Activated CD8-positive, alpha-beta T cell treated with anti-CD3 and anti-CD28 coated beads, Interleukin-2, amount 10 ng/mL, durations not matched to agents 7 days and 5 days (primary cell): Measurements from ENCODE around the gene DNLZ. TPM values are rescaled to one million over a fixed set of nuclear protein-coding genes. Genes with fewer than 3 reads are reported as not detected.

ENCODE experiments used
- ATAC-seq: fragments of 150-1000 bp; cut with Tn5 transposase; one replicate; pipeline ENCODE4 v1.10.0; 2021; ENCODE audit warnings: moderate library complexity
- CTCF ChIA-PET: fragments of 350-600 bp; sonication (Branson Sonifier 250); formaldehyde crosslinking; loops from one replicate; lab custom pipeline; 2021; ENCODE audit warnings: antibody characterized with exemption; lab: Charles Lee
- POLR2A ChIA-PET: fragments of 350-600 bp; sonication (Branson Sonifier 250); formaldehyde crosslinking; loops from one replicate; lab custom pipeline; 2021; ENCODE audit warnings: antibody characterized with exemption; lab: Charles Lee
- DNase-seq: peaks from one replicate; pipeline ENCODE4 v3.0.0-alpha.2; 2020
- H3K27ac Mint-ChIP-seq: one replicate; pipeline ENCODE4 v1.8.0; 2021; ENCODE audit warnings: mild to moderate bottlenecking, mixed read lengths
- H3K27me3 Mint-ChIP-seq: one replicate; pipeline ENCODE4 v1.8.0; 2021; ENCODE audit warnings: low read depth, mixed read lengths
- H3K36me3 Mint-ChIP-seq: one replicate; pipeline ENCODE4 v1.8.0; 2021; ENCODE audit warnings: low read depth, mixed read lengths
- H3K4me1 Mint-ChIP-seq: one replicate; pipeline ENCODE4 v1.8.0; 2021; ENCODE audit warnings: low read depth, mixed read lengths
- H3K4me3 Mint-ChIP-seq: one replicate; pipeline ENCODE4 v1.8.0; 2021; ENCODE audit warnings: mild to moderate bottlenecking, mixed read lengths
- H3K9me3 Mint-ChIP-seq: one replicate; pipeline ENCODE4 v1.8.0; 2022; ENCODE audit warnings: mixed read lengths; ENCODE audit not compliant: insufficient read depth
- total RNA-seq, 2 experiments: library from RNA; stranded (reverse); gene quantifications; one replicate each; pipeline ENCODE4 v1.2.3, GENCODE V29; 2021

DNLZ gene
- total RNA-seq, 2 experiments from 2014 or later, result 20.4 to 21.6 TPM

- CTCF ChIA-PET, result interaction anchor here (1.0 kb wide), 1 partner anchor 61 kb away, joined by 3 read pairs; no protein-coding TSS in a partner anchor
These were observed 24.2 kb downstream of the DNLZ start for GRCh38 chr9:136339173-136339957.

GRCh38 chr9:136338511-136338910 lies 25.0 kb downstream of the DNLZ start:
- CTCF ChIA-PET, result no interaction called here
- H3K36me3 Mint-ChIP-seq, result no peaks in the 10 kb centered on the region

More at GRCh38 chr9:136339173-136339957, 24.2 kb downstream of the DNLZ start:
- POLR2A ChIA-PET, result no interaction called here
- no peak overlapping the region for H3K4me3 Mint-ChIP-seq
- no peak for ATAC-seq
- DNase-seq, result peak; percentile 44
- no peaks in the 10 kb centered on the region for H3K27me3 Mint-ChIP-seq
- no peak overlapping the region for H3K27ac Mint-ChIP-seq
- no peaks in the 10 kb centered on the region for H3K9me3 Mint-ChIP-seq
- no peaks in the 10 kb centered on the region for H3K36me3 Mint-ChIP-seq
- no peaks in the 10 kb centered on the region for H3K4me1 Mint-ChIP-seq

GRCh38 chr9:136337416-136338395 lies 25.8 kb downstream of the DNLZ start:
- ChIA-PET POLR2A (interaction anchor here (0.7 kb wide), 1 partner anchor 10 kb away, joined by 3 read pairs; no protein-coding TSS in a partner anchor), CTCF (no interaction called here)
- no peak for ATAC-seq
- Mint-ChIP-seq H3K4me1 (no peaks in the 10 kb centered on the region), H3K9me3 (no peaks in the 10 kb centered on the region), H3K27ac (no peak overlapping the region), H3K4me3 (no peak overlapping the region), H3K27me3 (no peaks in the 10 kb centered on the region), H3K36me3 (no peaks in the 10 kb centered on the region)
- DNase-seq, result no peak

More at GRCh38 chr9:136338511-136338910, 25.0 kb downstream of the DNLZ start:
- H3K4me3 Mint-ChIP-seq, result no peak overlapping the region
- H3K4me1 Mint-ChIP-seq, result no peaks in the 10 kb centered on the region
- ATAC-seq (no peak), DNase-seq (no peak)
- POLR2A ChIA-PET, result no interaction called here
- no peaks in the 10 kb centered on the region for H3K9me3 Mint-ChIP-seq
- no peak overlapping the region for H3K27ac Mint-ChIP-seq
- H3K27me3 Mint-ChIP-seq, result no peaks in the 10 kb centered on the region

DNA sequence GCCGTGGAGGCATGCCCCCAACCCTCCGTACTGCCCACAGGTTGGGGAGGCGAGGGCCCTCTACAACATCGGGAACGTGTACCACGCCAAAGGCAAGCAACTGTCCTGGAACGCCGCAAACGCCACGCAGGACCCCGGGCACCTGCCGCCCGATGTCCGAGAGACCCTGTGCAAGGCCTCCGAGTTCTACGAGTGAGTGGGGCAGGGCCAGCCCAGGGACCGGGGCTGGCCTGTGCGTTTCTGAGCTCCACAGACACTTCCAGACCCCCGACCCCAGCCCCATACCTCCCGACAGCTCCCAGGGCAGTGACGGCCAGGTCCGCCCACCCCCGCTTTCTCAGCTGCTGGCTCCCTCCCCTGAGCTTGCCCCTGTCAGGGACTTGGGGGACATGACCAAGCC lies 26.7 kb downstream of the DNLZ start:
- CTCF ChIA-PET, result interaction anchor here (1.2 kb wide), 1 partner anchor 26 kb away, joined by 3 read pairs; no protein-coding TSS in a partner anchor
- Mint-ChIP-seq H3K27me3 (no peaks in the 10 kb centered on the region), H3K4me1 (no peaks in the 10 kb centered on the region), H3K9me3 (no peaks in the 10 kb centered on the region), H3K4me3 (no peak overlapping the region), H3K36me3 (no peaks in the 10 kb centered on the region), H3K27ac (no peak overlapping the region)
- ATAC-seq (no peak), DNase-seq (no peak)
- POLR2A ChIA-PET, result interaction anchor here (0.7 kb wide), 1 partner anchor 9 kb away, joined by 3 read pairs; no protein-coding TSS in a partner anchor

GRCh38 chr9:136336156-136336870 lies 27.2 kb downstream of the DNLZ start:
- DNase-seq (no peak), ATAC-seq (no peak)
- no peaks in the 10 kb centered on the region for H3K9me3 Mint-ChIP-seq
- no peaks in the 10 kb centered on the region for H3K27me3 Mint-ChIP-seq
- no peak overlapping the region for H3K4me3 Mint-ChIP-seq
- H3K4me1 Mint-ChIP-seq, result no peaks in the 10 kb centered on the region
- ChIA-PET CTCF (interaction anchor here (1.2 kb wide), 1 partner anchor 27 kb away, joined by 3 read pairs; no protein-coding TSS in a partner anchor), POLR2A (no interaction called here)
- H3K36me3 Mint-ChIP-seq, result no peaks in the 10 kb centered on the region
- no peak overlapping the region for H3K27ac Mint-ChIP-seq

DNA sequence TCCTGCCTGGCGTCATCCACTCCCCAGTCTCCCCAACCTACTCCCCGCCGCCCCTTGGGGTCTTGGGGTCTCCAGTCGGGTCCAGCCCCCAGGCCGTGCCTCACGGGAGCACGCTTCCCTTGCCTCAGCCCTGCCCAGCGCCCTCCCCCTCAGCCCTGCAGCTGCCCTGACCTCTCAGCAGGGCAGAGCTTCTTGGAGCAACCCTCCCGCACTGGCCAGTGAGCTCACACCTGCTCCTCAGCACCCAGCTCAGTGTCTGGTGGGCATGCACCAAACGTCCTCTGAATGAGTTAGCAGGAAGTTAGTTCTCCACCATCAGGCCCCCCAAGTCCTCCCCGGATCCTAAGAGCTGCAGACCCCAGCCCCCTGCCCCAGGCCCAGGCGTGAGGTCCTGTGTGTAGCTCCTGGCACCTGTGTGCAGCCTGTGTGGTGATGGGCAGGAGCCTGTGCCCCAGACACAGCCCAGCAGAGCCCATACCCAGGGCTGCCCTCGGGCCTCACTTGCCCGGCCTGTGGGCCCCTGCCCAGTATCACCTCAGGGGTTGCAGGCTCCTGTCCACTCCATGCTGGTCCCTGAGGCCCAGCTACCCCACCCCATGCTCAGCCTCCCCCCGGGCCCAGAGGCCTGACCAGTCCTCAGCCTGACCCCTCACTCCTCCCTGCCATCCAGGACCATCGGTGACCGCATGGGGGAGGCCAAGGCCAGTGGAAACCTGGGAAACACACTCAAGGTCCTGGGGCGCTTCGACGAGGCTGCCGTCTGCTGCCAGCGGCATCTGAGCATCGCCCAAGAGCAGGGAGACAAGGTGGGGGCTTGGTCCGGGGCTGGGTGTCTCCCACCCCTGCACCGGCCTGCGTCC lies 28.0 kb downstream of the DNLZ start:
- CTCF ChIA-PET, result interaction anchor here (1.2 kb wide), 1 partner anchor 27 kb away, joined by 3 read pairs; no protein-coding TSS in a partner anchor
- no peaks in the 10 kb centered on the region for H3K27me3 Mint-ChIP-seq

GRCh38 chr9:136334541-136334940 lies 29.0 kb downstream of the DNLZ start:
- no peaks in the 10 kb centered on the region for H3K9me3 Mint-ChIP-seq
- no peaks in the 10 kb centered on the region for H3K4me1 Mint-ChIP-seq
- no peak overlapping the region for H3K27ac Mint-ChIP-seq
- DNase-seq, result no peak
- ATAC-seq, result no peak
- no peak overlapping the region for H3K4me3 Mint-ChIP-seq
- ChIA-PET CTCF (no interaction called here), POLR2A (no interaction called here)
- H3K36me3 Mint-ChIP-seq, result no peaks in the 10 kb centered on the region
- no peaks in the 10 kb centered on the region for H3K27me3 Mint-ChIP-seq

More for the DNA sequence above, 28.0 kb downstream of the DNLZ start:
- Mint-ChIP-seq H3K36me3 (no peaks in the 10 kb centered on the region), H3K9me3 (no peaks in the 10 kb centered on the region), H3K27ac (no peak overlapping the region), H3K4me1 (no peaks in the 10 kb centered on the region), H3K4me3 (no peak overlapping the region)
- no peak for DNase-seq
- POLR2A ChIA-PET, result no interaction called here
- ATAC-seq, result no peak

- no peak for DNase-seq
- Mint-ChIP-seq H3K36me3 (no peaks in the 10 kb centered on the region), H3K27ac (no peak overlapping the region), H3K4me3 (no peak overlapping the region), H3K27me3 (no peaks in the 10 kb centered on the region), H3K4me1 (no peaks in the 10 kb centered on the region), H3K9me3 (no peaks in the 10 kb centered on the region)
- ATAC-seq, result no peak
- POLR2A ChIA-PET, result no interaction called here
- CTCF ChIA-PET, result no interaction called here
These were observed 30.1 kb downstream of the DNLZ start for GRCh38 chr9:136333486-136333885.

- H3K4me3 Mint-ChIP-seq, result no peak overlapping the region
- H3K36me3 Mint-ChIP-seq, result no peaks in the 10 kb centered on the region
- DNase-seq (no peak), ATAC-seq (no peak)
- H3K27me3 Mint-ChIP-seq, result no peaks in the 10 kb centered on the region
- no peaks in the 10 kb centered on the region for H3K9me3 Mint-ChIP-seq
- POLR2A ChIA-PET, result no interaction called here
- H3K4me1 Mint-ChIP-seq, result no peaks in the 10 kb centered on the region
- H3K27ac Mint-ChIP-seq, result no peak overlapping the region
- CTCF ChIA-PET, result no interaction called here
These were observed 30.5 kb downstream of the DNLZ start for GRCh38 chr9:136333045-136333444.

- no peak for DNase-seq
- no peak overlapping the region for H3K4me3 Mint-ChIP-seq
- POLR2A ChIA-PET, result no interaction called here
- CTCF ChIA-PET, result no interaction called here
- no peak overlapping the region for H3K27ac Mint-ChIP-seq
- H3K36me3 Mint-ChIP-seq, result no peaks in the 10 kb centered on the region
- H3K9me3 Mint-ChIP-seq, result no peaks in the 10 kb centered on the region
- H3K27me3 Mint-ChIP-seq, result no peaks in the 10 kb centered on the region
- H3K4me1 Mint-ChIP-seq, result no peaks in the 10 kb centered on the region
- no peak for ATAC-seq
These were observed 31.0 kb downstream of the DNLZ start for GRCh38 chr9:136332482-136332983.
